GM12878 (cell line): ENCODE measurements around the gene QSOX2. TPM values are rescaled to one million over a fixed set of nuclear protein-coding genes. Genes with fewer than 3 reads are reported as not detected.

Experiments used
- ATAC-seq: fragments of 200-7000 bp; cut with Tn5 transposase; 3 replicates; pipeline ENCODE4 v1.9.1; 2020; ENCODE audit warnings: mild to moderate bottlenecking, moderate library complexity
- BruUV-seq: library from RNA; stranded (reverse); fragments of 400-500 nt; replicated peaks from 2 replicates; lab custom pipeline; 2021; lab: Mats Ljungman, UMichigan
- CTCF ChIA-PET: fragments of 300-600 bp; sonication (Branson Sonifier 250); formaldehyde crosslinking; extraction: SDS; loops from one replicate; lab custom pipeline; 2021; ENCODE audit warnings: inconsistent platforms; lab: Yijun Ruan, JAX
- POLR2A ChIA-PET: fragments of 350-600 bp; formaldehyde crosslinking; extraction: SDS; loops from one replicate; lab custom pipeline; 2021; ENCODE audit warnings: inconsistent platforms; lab: Charles Lee
- RAD21 ChIA-PET: fragments of 300-600 bp; sonication (Branson Sonifier 250); formaldehyde crosslinking; loops from one replicate; lab custom pipeline; 2023; ENCODE audit warnings: antibody characterized with exemption; ENCODE audit not compliant: unreplicated experiment; lab: Charles Lee
- SMC1A ChIA-PET: fragments of 300-600 bp; sonication (Branson Sonifier 250); formaldehyde crosslinking; loops from one replicate; lab custom pipeline; 2023; ENCODE audit not compliant: unreplicated experiment, uncharacterized antibody; lab: Charles Lee
- DNase-seq: peaks from one replicate; pipeline ENCODE4 v3.0.0-alpha.2; 2011; ENCODE audit warnings: low read depth, low spot score
- FAIRE-seq: peaks from 3 replicates; lab custom pipeline; 2011; peaks lifted over from hg19 to GRCh38; lab: Jason Lieb, UNC
- H2AFZ ChIP-seq: 2 replicates; pipeline ENCODE4 v1.6.0; 2011; ENCODE audit warnings: low read depth, low read length, control low read depth; ENCODE audit not compliant: control insufficient read depth
- H3K27ac ChIP-seq: 2 replicates; pipeline ENCODE4 v1.5.1; 2011; ENCODE audit warnings: control low read depth; ENCODE audit not compliant: control insufficient read depth, insufficient read depth
- H3K27me3 ChIP-seq, 2 experiments: replicated peaks in 1 of 2; 2 replicates each; pipeline versions ENCODE4 v1.6.0 to v1.6.1; 2011; ENCODE audit warnings: low read length in 1 of 2; ENCODE audit not compliant: control insufficient read depth in 2 of 2, insufficient read depth in 2 of 2
- H3K36me3 ChIP-seq, 2 experiments: 2 replicates each; pipeline ENCODE4 v1.5.1; 2011; ENCODE audit warnings: low read length in 1 of 2; ENCODE audit not compliant: control insufficient read depth in 2 of 2, insufficient read depth in 2 of 2
- H3K4me1 ChIP-seq: 2 replicates; pipeline ENCODE4 v1.6.1; 2011; ENCODE audit warnings: mild to moderate bottlenecking, low read length, moderate library complexity, mixed read lengths; ENCODE audit not compliant: control insufficient read depth, insufficient read depth
- H3K4me2 ChIP-seq: 2 replicates; pipeline ENCODE4 v1.6.0; 2011; ENCODE audit warnings: control low read depth; ENCODE audit not compliant: control insufficient read depth, insufficient read depth
- H3K4me3 ChIP-seq: fragments of 200-600 bp; sonication (generic); 2 replicates; pipeline ENCODE4 v1.5.1; 2016
- H3K79me2 ChIP-seq: 2 replicates; pipeline ENCODE4 v1.6.0; 2011; ENCODE audit warnings: low read length; ENCODE audit not compliant: control insufficient read depth, insufficient read depth
- H3K9ac ChIP-seq: 2 replicates; pipeline ENCODE4 v1.8.0; 2011; ENCODE audit warnings: low read length, control low read depth, mixed read lengths; ENCODE audit not compliant: control insufficient read depth, insufficient read depth
- H3K9me3 ChIP-seq: replicated peaks from 3 replicates; pipeline ENCODE4 v1.5.1; 2011; ENCODE audit warnings: mild to moderate bottlenecking, low read length; ENCODE audit not compliant: control insufficient read depth, insufficient read depth
- H4K20me1 ChIP-seq: 2 replicates; pipeline ENCODE4 v1.6.0; 2011; ENCODE audit not compliant: control insufficient read depth, insufficient read depth
- CBX3 ChIP-seq: fragments of 200-600 bp; sonication (generic); IDR thresholded peaks from 2 replicates; pipeline ENCODE4 v1.6.1; 2016; ENCODE audit warnings: low read depth, borderline replicate concordance
- CEBPB ChIP-seq, 2 experiments: fragments of 150-350 bp in 1 of 2; IDR thresholded peaks; 2 replicates each; pipeline ENCODE4 v1.6.1; 2012 to 2014; ENCODE audit warnings: low read depth in 2 of 2, low read length in 2 of 2, borderline replicate concordance in 1 of 2, inconsistent platforms in 1 of 2
- EGR1 ChIP-seq, 2 experiments: IDR thresholded peaks; 1 replicate in 1 of 2; 2 replicates in 1 of 2; pipeline ENCODE4 v1.6.1; 2011 to 2012; ENCODE audit warnings: low read depth in 2 of 2, low read length in 2 of 2, borderline replicate concordance in 1 of 2, mild to moderate bottlenecking in 1 of 2, moderate library complexity in 1 of 2
- FOXK2 ChIP-seq: fragments of 450-650 bp; IDR thresholded peaks from 2 replicates; pipeline ENCODE4 v1.6.1; 2017; ENCODE audit warnings: mild to moderate bottlenecking, moderate library complexity
- IKZF1 ChIP-seq: fragments of 450-650 bp; conservative IDR thresholded peaks from 2 replicates; pipeline ENCODE4 v1.6.1; 2017; ENCODE audit warnings: antibody characterized with exemption, mild to moderate bottlenecking
- IRF4 ChIP-seq: IDR thresholded peaks from 2 replicates; pipeline ENCODE4 v1.6.1; 2011; ENCODE audit warnings: low read depth, low read length
- MEF2A ChIP-seq: IDR thresholded peaks from 2 replicates; pipeline ENCODE4 v1.6.1; 2011; ENCODE audit warnings: low read depth, mild to moderate bottlenecking, low read length, moderate library complexity; ENCODE audit not compliant: insufficient read depth
- NFIC ChIP-seq: IDR thresholded peaks from 2 replicates; pipeline ENCODE4 v1.6.1; 2012; ENCODE audit warnings: low read depth, mild to moderate bottlenecking, inconsistent platforms, low read length, moderate library complexity
- RUNX3 ChIP-seq: IDR thresholded peaks from 2 replicates; pipeline ENCODE4 v1.6.1; 2012; ENCODE audit warnings: low read length, inconsistent platforms
- ZNF622 ChIP-seq: fragments of 450-650 bp; IDR thresholded peaks from 2 replicates; pipeline ENCODE4 v1.6.1; 2017; ENCODE audit warnings: mild to moderate bottlenecking, inconsistent platforms
- WGBS: methylation state at CpG from one replicate; pipeline ENCODE4 v1.1.6; 2016; ENCODE audit warnings: low lambda C conversion rate; ENCODE audit not compliant: insufficient replicate concordance, insufficient coverage; ENCODE audit errors: missing lambda C conversion rate; 5-methylcytosine and 5-hydroxymethylcytosine counted together
- in situ Hi-C: fragments of 300-500 bp; cut with MboI; formaldehyde crosslinking; loops from 9 replicates; pipeline ENCODE4 v1.14.3; 2018; ENCODE audit warnings: mixed read lengths
- intact Hi-C: fragments of 100-400 bp; cut with micrococcal nuclease; formaldehyde crosslinking; loops from one replicate; pipeline ENCODE4 v1.14.2; 2022; ENCODE audit not compliant: unreplicated experiment
- polyA plus RNA-seq, 11 experiments: library from polyadenylated mRNA; depleted of rRNA in 4 of 11; unstranded in 6 of 11; stranded (reverse) in 5 of 11; fragments of >200 nt; fragmentation: Nextera tagmentation in 4 of 11; fragmentation: Illumina TruSeq in 1 of 11; extraction: Ambion mirVana in 4 of 11; extraction: Trizol in 1 of 11; gene quantifications; 1 replicate in 1 of 11; 2 replicates in 10 of 11; pipeline versions ENCODE4 v1.2.1 to v1.2.3, GENCODE V29; 2011 to 2016; ENCODE audit warnings: inconsistent platforms in 2 of 11, missing spikeins in 2 of 11, low read depth in 1 of 11
- total RNA-seq, 4 experiments: library from RNA; depleted of rRNA in 3 of 4; stranded (reverse); fragments of >200 nt in 3 of 4; fragmentation: Illumina TruSeq in 1 of 4; extraction: Trizol in 1 of 4; gene quantifications; 2 replicates each; pipeline versions ENCODE4 v1.2.1 to v1.2.3, GENCODE V29; 2013 to 2021
- TF ChIP-seq, protein P1 (sequence below): fragments of 450-650 bp; IDR thresholded peaks from 2 replicates; pipeline ENCODE4 v1.6.1; 2018; ENCODE audit warnings: borderline replicate concordance, mild to moderate bottlenecking; ENCODE audit not compliant: partially characterized antibody
- TF ChIP-seq, protein P2 (sequence below): fragments of 450-650 bp; formaldehyde crosslinking; IDR thresholded peaks from 2 replicates; pipeline ENCODE4 v1.5.0; 2022; ENCODE audit warnings: mild to moderate bottlenecking, missing genetic modification characterization

QSOX2 gene
- total and polyA plus RNA-seq, 10 of the 15 experiments (the other 5 are each of a cell fraction or from before 2014, with no cell fraction given) = 0.34 to 16.1 (median 8.2) TPM

DNA sequence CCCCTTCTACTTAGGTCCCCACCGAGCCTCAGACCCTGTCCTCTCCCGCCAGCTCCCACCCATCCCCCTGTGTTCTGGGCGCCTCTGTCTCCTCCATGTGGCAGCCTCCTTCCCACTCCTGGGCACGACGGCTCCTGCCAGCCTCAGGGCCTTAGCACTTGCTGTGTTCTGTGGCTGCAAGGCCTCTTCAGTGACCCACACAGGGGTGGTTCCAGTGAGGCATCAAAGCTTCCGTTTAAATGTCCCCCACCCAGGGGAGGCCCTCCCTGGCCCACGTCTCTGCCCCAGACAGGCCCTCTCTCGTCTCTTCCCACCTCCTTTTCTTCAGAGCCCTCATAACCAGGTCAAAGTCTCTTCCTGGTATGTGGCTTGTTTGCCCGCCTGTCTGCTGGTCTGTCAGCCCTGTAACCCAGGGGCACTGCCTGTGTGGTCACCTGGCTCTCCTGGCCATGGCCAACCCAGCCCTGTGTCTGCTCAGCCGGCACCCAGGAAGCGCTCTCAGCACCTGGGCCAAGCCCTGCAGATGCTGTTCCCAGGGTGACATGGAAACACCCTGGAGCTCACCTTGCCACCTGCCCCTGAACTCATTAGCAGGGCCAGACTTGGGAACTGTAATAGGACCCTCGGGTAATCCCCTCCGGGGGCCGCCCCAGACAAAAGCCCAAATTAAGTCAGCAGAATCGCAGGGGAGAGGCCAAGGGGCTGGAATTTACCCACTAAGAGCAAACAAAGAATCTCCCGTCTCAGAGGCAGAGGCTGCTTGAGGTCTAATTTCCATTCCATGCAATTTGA, 74.4 kb downstream of the QSOX2 start:
- Histone ChIP-seq H3K4me2 (no peak overlapping the region), H4K20me1 (no peaks in the 10 kb centered on the region), H3K27ac (no peak overlapping the region), H3K79me2 (no peaks in the 10 kb centered on the region), H3K4me1 (no peaks in the 10 kb centered on the region), H3K27me3 (peaks cover 0 to 4% of the 10 kb centered on the region in 2 experiments; a peak in 2 of 4 replicates), H3K4me3 (no peak overlapping the region), H3K36me3 (no peaks in the 10 kb centered on the region), H3K9ac (no peak overlapping the region), H3K9me3 (no peaks in the 10 kb centered on the region), H2AFZ (no peak overlapping the region)
- ChIA-PET CTCF (interaction anchor here (0.8 to 2.1 kb wide), 9 partner anchors 12 to 232 kb away, joined by 3 to 9 read pairs (median 6); no protein-coding TSS in a partner anchor), SMC1A (interaction anchor here (1.0 to 1.5 kb wide), 4 partner anchors 97 to 192 kb away, joined by 3 to 6 read pairs (median 4); partner anchors contain the start of gene DNLZ), RAD21 (interaction anchor here (0.9 to 1.9 kb wide), 7 partner anchors 69 to 112 kb away, joined by 3 to 10 read pairs (median 4); no protein-coding TSS in a partner anchor), POLR2A (no interaction called here)
- in situ Hi-C loops = loop anchor here (5.0 kb wide), 1 partner anchor 101 kb away; no protein-coding TSS in a partner anchor
- DNase-seq (no peak), ATAC-seq (peak; percentile 29), FAIRE-seq (no peak)
- intact Hi-C loops = no loop called here
- BruUV-seq = no TSS peak
- WGBS = 11% methylated on average over 16 of the region's 16 CpGs
- TF ChIP-seq, protein P1, sequence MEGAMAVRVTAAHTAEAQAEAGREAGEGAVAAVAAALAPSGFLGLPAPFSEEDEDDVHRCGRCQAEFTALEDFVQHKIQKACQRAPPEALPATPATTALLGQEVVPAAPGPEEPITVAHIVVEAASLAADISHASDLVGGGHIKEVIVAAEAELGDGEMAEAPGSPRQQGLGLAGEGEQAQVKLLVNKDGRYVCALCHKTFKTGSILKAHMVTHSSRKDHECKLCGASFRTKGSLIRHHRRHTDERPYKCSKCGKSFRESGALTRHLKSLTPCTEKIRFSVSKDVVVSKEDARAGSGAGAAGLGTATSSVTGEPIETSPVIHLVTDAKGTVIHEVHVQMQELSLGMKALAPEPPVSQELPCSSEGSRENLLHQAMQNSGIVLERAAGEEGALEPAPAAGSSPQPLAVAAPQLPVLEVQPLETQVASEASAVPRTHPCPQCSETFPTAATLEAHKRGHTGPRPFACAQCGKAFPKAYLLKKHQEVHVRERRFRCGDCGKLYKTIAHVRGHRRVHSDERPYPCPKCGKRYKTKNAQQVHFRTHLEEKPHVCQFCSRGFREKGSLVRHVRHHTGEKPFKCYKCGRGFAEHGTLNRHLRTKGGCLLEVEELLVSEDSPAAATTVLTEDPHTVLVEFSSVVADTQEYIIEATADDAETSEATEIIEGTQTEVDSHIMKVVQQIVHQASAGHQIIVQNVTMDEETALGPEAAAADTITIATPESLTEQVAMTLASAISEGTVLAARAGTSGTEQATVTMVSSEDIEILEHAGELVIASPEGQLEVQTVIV = no peak
- TF ChIP-seq NFIC (no peak), MEF2A (no peak), FOXK2 (no peak), RUNX3 (no peak), IRF4 (no peak), EGR1 (IDR thresholded peaks at IDR 0.05; ENCODE audit: borderline replicate concordance in 1 of 2, low read depth in 2 of 2, low read length in 2 of 2) (no peak), CBX3 (no peak), CEBPB (IDR thresholded peaks at IDR 0.05; ENCODE audit: borderline replicate concordance in 1 of 2, low read depth in 2 of 2, low read length in 2 of 2) (no peak), IKZF1 (no peak; the same call in 1 of the 2 replicates), ZNF622 (no peak)
- TF ChIP-seq, protein P2, sequence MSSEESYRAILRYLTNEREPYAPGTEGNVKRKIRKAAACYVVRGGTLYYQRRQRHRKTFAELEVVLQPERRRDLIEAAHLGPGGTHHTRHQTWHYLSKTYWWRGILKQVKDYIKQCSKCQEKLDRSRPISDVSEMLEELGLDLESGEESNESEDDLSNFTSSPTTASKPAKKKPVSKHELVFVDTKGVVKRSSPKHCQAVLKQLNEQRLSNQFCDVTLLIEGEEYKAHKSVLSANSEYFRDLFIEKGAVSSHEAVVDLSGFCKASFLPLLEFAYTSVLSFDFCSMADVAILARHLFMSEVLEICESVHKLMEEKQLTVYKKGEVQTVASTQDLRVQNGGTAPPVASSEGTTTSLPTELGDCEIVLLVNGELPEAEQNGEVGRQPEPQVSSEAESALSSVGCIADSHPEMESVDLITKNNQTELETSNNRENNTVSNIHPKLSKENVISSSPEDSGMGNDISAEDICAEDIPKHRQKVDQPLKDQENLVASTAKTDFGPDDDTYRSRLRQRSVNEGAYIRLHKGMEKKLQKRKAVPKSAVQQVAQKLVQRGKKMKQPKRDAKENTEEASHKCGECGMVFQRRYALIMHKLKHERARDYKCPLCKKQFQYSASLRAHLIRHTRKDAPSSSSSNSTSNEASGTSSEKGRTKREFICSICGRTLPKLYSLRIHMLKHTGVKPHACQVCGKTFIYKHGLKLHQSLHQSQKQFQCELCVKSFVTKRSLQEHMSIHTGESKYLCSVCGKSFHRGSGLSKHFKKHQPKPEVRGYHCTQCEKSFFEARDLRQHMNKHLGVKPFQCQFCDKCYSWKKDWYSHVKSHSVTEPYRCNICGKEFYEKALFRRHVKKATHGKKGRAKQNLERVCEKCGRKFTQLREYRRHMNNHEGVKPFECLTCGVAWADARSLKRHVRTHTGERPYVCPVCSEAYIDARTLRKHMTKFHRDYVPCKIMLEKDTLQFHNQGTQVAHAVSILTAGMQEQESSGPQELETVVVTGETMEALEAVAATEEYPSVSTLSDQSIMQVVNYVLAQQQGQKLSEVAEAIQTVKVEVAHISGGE (CRISPR knock-in tag) = no peak
